HEK293T (cell line): ENCODE measurements around the gene IL1RAPL1.

Experiments used
- ARNT ChIP-seq: fragments of 450-650 bp; IDR thresholded peaks from 2 replicates; pipeline ENCODE4 v1.6.1; 2017; ENCODE audit warnings: mild to moderate bottlenecking
- BHLHE40 ChIP-seq: fragments of 450-650 bp; IDR thresholded peaks from 2 replicates; pipeline ENCODE4 v1.6.1; 2016; ENCODE audit warnings: mild to moderate bottlenecking, moderate library complexity, borderline replicate concordance
- ELF4 ChIP-seq: fragments of 450-650 bp; IDR thresholded peaks from 2 replicates; pipeline ENCODE4 v1.6.1; 2017; ENCODE audit warnings: antibody characterized with exemption
- HDGF ChIP-seq: fragments of 450-650 bp; IDR thresholded peaks from 2 replicates; pipeline ENCODE4 v1.6.1; 2017; ENCODE audit warnings: antibody characterized with exemption, borderline replicate concordance
- L3MBTL2 ChIP-seq: fragments of 450-650 bp; conservative IDR thresholded peaks from 2 replicates; pipeline ENCODE4 v1.6.1; 2016; ENCODE audit warnings: mild to moderate bottlenecking
- NFRKB ChIP-seq: fragments of 450-650 bp; IDR thresholded peaks from 2 replicates; pipeline ENCODE4 v1.6.1; 2016; ENCODE audit warnings: mild to moderate bottlenecking, moderate library complexity
- PKNOX1 ChIP-seq: fragments of 450-650 bp; IDR thresholded peaks from 2 replicates; pipeline ENCODE4 v1.6.1; 2016
- SP1 ChIP-seq: fragments of 450-650 bp; IDR thresholded peaks from 2 replicates; pipeline ENCODE4 v1.6.1; 2017
- SUZ12 ChIP-seq: fragments of 450-650 bp; IDR thresholded peaks from 2 replicates; pipeline ENCODE4 v1.6.1; 2016; ENCODE audit warnings: mild to moderate bottlenecking
- TARDBP ChIP-seq: fragments of 450-650 bp; IDR thresholded peaks from 2 replicates; pipeline ENCODE4 v1.6.1; 2016
- ZNF384 ChIP-seq: fragments of 450-650 bp; IDR thresholded peaks from 2 replicates; pipeline ENCODE4 v1.6.1; 2016

GRCh38 chrX:28628120-28628519, 40.9 kb downstream of the IL1RAPL1 start:
- TF ChIP-seq SUZ12, result no peak
- TF ChIP-seq ZNF384, result no peak
- no peak for TF ChIP-seq ARNT
- no peak for TF ChIP-seq TARDBP
- TF ChIP-seq BHLHE40, result no peak
- TF ChIP-seq NFRKB, result no peak
- TF ChIP-seq ELF4, result no peak
- no peak for TF ChIP-seq SP1
- TF ChIP-seq HDGF, result no peak
- TF ChIP-seq PKNOX1, result no peak
- no peak for TF ChIP-seq L3MBTL2
